Medulla oblongata (tissue), 1 donor: ENCODE data around the gene IPPK.

ENCODE experiments used
- DNase-seq: peaks from one replicate; pipeline ENCODE4 v3.0.0-alpha.2; 2015; ENCODE audit errors: extremely low spot score

Gene IPPK

GRCh38 chr9:92669890-92670708 lies at the start of gene IPPK:
Gene IPPK (minus strand): TSS chr9:92670131. CDS start chr9:92669988, 143 bp downstream.
- peak; percentile 99 for DNase-seq

- DNase-seq = no peak
Observed at GRCh38 chr9:92719028-92719647, 49.2 kb upstream of the IPPK start.

- no peak for DNase-seq
Observed at GRCh38 chr9:92718086-92719001, 48.4 kb upstream of the IPPK start.

- DNase-seq = no peak
Observed at GRCh38 chr9:92717201-92718085, 47.5 kb upstream of the IPPK start.

- peak; percentile 35 for DNase-seq
Observed at GRCh38 chr9:92716557-92716956, 46.6 kb upstream of the IPPK start.

GRCh38 chr9:92715488-92716231 lies 45.7 kb upstream of the IPPK start:
- DNase-seq = no peak

- no peak for DNase-seq
Observed at GRCh38 chr9:92714787-92715487, 45.0 kb upstream of the IPPK start.

- DNase-seq = no peak
Observed at GRCh38 chr9:92714016-92714415, 44.1 kb upstream of the IPPK start.

GRCh38 chr9:92713528-92713927 lies 43.6 kb upstream of the IPPK start:
- DNase-seq = no peak

GRCh38 chr9:92712767-92713166 lies 42.8 kb upstream of the IPPK start:
- DNase-seq = no peak

GRCh38 chr9:92711844-92712243 lies 41.9 kb upstream of the IPPK start:
- DNase-seq = no peak

GRCh38 chr9:92711146-92711545 lies 41.2 kb upstream of the IPPK start:
- DNase-seq = no peak

- DNase-seq = no peak
Observed at GRCh38 chr9:92710368-92710767, 40.4 kb upstream of the IPPK start.

GRCh38 chr9:92709954-92710353 lies 40.0 kb upstream of the IPPK start:
- no peak for DNase-seq

GRCh38 chr9:92709240-92709639 lies 39.3 kb upstream of the IPPK start:
- DNase-seq = no peak

GRCh38 chr9:92707530-92707929 lies 37.6 kb upstream of the IPPK start:
- no peak for DNase-seq

- no peak for DNase-seq
Observed at GRCh38 chr9:92706218-92706940, 36.4 kb upstream of the IPPK start.

GRCh38 chr9:92704528-92704927 lies 34.6 kb upstream of the IPPK start:
- no peak for DNase-seq

- no peak for DNase-seq
Observed at GRCh38 chr9:92696619-92697018, 26.7 kb upstream of the IPPK start.
